ENCODE measurements around the gene VOPP1.

The VOPP1 gene

DNA sequence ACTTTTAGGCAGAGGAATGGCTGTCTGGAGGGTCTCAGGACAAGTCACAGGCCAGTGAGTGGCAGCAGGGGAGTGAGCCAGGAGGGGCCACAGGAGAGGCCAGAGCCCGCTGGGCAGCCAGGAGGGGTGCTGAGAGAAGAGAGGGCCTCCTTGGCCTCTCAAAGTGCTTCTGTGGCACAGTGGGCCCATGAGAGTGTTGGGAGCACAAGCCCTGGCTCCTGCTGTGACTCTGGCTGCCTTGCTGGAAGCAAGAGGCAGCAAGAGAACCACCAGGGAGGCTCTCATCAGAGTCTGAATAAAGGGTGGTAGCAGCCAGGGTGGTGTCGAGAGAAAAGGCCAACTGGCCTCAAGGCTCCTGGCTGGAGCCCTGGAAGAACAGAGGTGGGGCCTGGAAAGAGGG is 91.1 kb downstream of the VOPP1 start:
- FAIRE-seq (no peak), DNase-seq (ENCODE audit: insufficient read length, low spot score) (no peak)
- TF ChIP-seq POLR2AphosphoS5 (IDR thresholded peaks at IDR 0.05; ENCODE audit: low read depth, low read length): no peak
- TF ChIP-seq SPI1 (IDR thresholded peaks at IDR 0.05; ENCODE audit: low read depth, low read length): no peak
- TF ChIP-seq PAX5 (IDR thresholded peaks at IDR 0.05; ENCODE audit: insufficient read depth, low read length, severe bottlenecking): no peak
- TF ChIP-seq POLR2A (IDR thresholded peaks at IDR 0.05; ENCODE audit: low read depth, low read length): no peak
- TF ChIP-seq POU2F2 (IDR thresholded peaks at IDR 0.05; ENCODE audit: low read depth, low read length): no peak
- TF ChIP-seq TAF1 (IDR thresholded peaks at IDR 0.05; ENCODE audit: low read depth, low read length): no peak

DNA sequence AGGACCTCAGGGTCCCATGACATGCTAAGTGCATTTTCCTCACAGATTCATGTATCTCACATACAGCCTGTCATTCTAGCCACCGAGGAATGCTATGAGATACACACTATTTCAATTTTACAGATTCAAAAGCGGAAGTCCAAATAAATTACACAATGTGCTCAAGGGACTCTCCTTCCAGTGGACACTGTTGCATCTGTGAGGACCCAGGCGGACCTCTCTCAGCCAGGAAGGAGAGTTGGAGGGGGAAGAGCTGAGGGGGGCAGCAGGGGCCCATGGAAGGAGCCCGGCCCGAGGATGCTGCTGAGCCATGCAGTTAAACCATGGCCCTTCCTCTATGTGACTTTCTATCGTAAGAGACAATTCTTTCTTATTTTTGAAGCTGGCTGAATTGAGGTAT is 93.6 kb downstream of the VOPP1 start:
- no peak for TF ChIP-seq SPI1 (IDR thresholded peaks at IDR 0.05; ENCODE audit: low read depth, low read length)
- TF ChIP-seq POLR2A (IDR thresholded peaks at IDR 0.05; ENCODE audit: low read depth, low read length): no peak
- TF ChIP-seq POU2F2 (IDR thresholded peaks at IDR 0.05; ENCODE audit: low read depth, low read length): no peak
- TF ChIP-seq TAF1 (IDR thresholded peaks at IDR 0.05; ENCODE audit: low read depth, low read length): no peak
- no peak for TF ChIP-seq POLR2AphosphoS5 (IDR thresholded peaks at IDR 0.05; ENCODE audit: low read depth, low read length)
- TF ChIP-seq PAX5 (IDR thresholded peaks at IDR 0.05; ENCODE audit: insufficient read depth, low read length, severe bottlenecking): no peak
- no peak for FAIRE-seq
- no peak for DNase-seq (ENCODE audit: insufficient read length, low spot score)

DNA sequence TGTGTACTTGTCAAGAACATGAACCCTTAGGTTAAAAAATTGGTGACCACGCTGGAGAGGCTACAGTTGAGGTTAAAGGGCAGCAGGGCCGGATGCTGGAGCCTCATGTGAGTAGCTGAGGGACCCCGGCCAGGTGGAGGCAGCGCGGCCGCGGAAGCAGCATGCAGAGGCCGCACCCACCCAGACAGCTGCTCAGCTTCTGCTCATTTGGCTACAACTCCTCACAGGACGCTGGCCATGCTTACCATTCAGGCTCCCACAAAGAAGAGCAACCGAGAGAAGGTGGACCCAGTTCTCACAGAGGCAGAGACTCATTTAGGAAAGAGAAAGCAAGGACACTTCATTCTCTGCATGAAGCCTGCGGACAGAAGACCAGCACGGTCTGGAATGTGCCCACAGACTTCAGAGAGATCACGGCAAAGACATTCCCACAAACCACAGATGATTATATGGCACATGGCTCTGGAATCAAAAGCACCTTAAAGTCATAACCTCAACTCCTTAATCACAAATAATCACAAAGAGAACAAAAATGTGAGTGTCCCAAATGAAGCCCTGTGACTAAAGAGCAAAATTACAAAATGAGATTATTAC is 94.4 kb downstream of the VOPP1 start:
- DNase-seq (ENCODE audit: insufficient read length, low spot score) (no peak), FAIRE-seq (no peak)
- no peak for TF ChIP-seq POLR2A (IDR thresholded peaks at IDR 0.05; ENCODE audit: low read depth, low read length)
- TF ChIP-seq TAF1 (IDR thresholded peaks at IDR 0.05; ENCODE audit: low read depth, low read length): no peak
- TF ChIP-seq SPI1 (IDR thresholded peaks at IDR 0.05; ENCODE audit: low read depth, low read length): no peak
- no peak for TF ChIP-seq POU2F2 (IDR thresholded peaks at IDR 0.05; ENCODE audit: low read depth, low read length)
- no peak for TF ChIP-seq POLR2AphosphoS5 (IDR thresholded peaks at IDR 0.05; ENCODE audit: low read depth, low read length)
- TF ChIP-seq PAX5 (IDR thresholded peaks at IDR 0.05; ENCODE audit: insufficient read depth, low read length, severe bottlenecking): no peak

GRCh38 chr7:55476852-55477780 is 95.2 kb downstream of the VOPP1 start:
- TF ChIP-seq POLR2A (IDR thresholded peaks at IDR 0.05; ENCODE audit: low read depth, low read length): no peak
- no peak for TF ChIP-seq SPI1 (IDR thresholded peaks at IDR 0.05; ENCODE audit: low read depth, low read length)
- TF ChIP-seq PAX5 (IDR thresholded peaks at IDR 0.05; ENCODE audit: insufficient read depth, low read length, severe bottlenecking): no peak
- TF ChIP-seq TAF1 (IDR thresholded peaks at IDR 0.05; ENCODE audit: low read depth, low read length): no peak
- TF ChIP-seq POLR2AphosphoS5 (IDR thresholded peaks at IDR 0.05; ENCODE audit: low read depth, low read length): no peak
- no peak for TF ChIP-seq POU2F2 (IDR thresholded peaks at IDR 0.05; ENCODE audit: low read depth, low read length)
- FAIRE-seq (no peak), DNase-seq (ENCODE audit: insufficient read length, low spot score) (no peak)

- DNase-seq (ENCODE audit: insufficient read length, low spot score) (no peak), FAIRE-seq (no peak)
- no peak for TF ChIP-seq SPI1 (IDR thresholded peaks at IDR 0.05; ENCODE audit: low read depth, low read length)
- TF ChIP-seq PAX5 (IDR thresholded peaks at IDR 0.05; ENCODE audit: insufficient read depth, low read length, severe bottlenecking): no peak
- TF ChIP-seq POLR2AphosphoS5 (IDR thresholded peaks at IDR 0.05; ENCODE audit: low read depth, low read length): no peak
- TF ChIP-seq POU2F2 (IDR thresholded peaks at IDR 0.05; ENCODE audit: low read depth, low read length): no peak
- TF ChIP-seq POLR2A (IDR thresholded peaks at IDR 0.05; ENCODE audit: low read depth, low read length): no peak
- no peak for TF ChIP-seq TAF1 (IDR thresholded peaks at IDR 0.05; ENCODE audit: low read depth, low read length)
These were observed 96.2 kb downstream of the VOPP1 start for GRCh38 chr7:55475855-55476803.

GRCh38 chr7:55474944-55475854 is 97.1 kb downstream of the VOPP1 start:
- FAIRE-seq (no peak), DNase-seq (ENCODE audit: insufficient read length, low spot score) (no peak)
- TF ChIP-seq PAX5 (IDR thresholded peaks at IDR 0.05; ENCODE audit: insufficient read depth, low read length, severe bottlenecking) (no peak), TAF1 (IDR thresholded peaks at IDR 0.05; ENCODE audit: low read depth, low read length) (no peak), POLR2A (IDR thresholded peaks at IDR 0.05; ENCODE audit: low read depth, low read length) (no peak), SPI1 (IDR thresholded peaks at IDR 0.05; ENCODE audit: low read depth, low read length) (no peak), POLR2AphosphoS5 (IDR thresholded peaks at IDR 0.05; ENCODE audit: low read depth, low read length) (no peak; the same call in 1 of the 2 replicates), POU2F2 (IDR thresholded peaks at IDR 0.05; ENCODE audit: low read depth, low read length) (no peak)

- no peak for FAIRE-seq
- no peak for DNase-seq (ENCODE audit: insufficient read length, low spot score)
These were observed 98.4 kb downstream of the VOPP1 start for GRCh38 chr7:55473932-55474331.

More at GRCh38 chr7:55473932-55474331, 98.4 kb downstream of the VOPP1 start:
- no peak for TF ChIP-seq POLR2AphosphoS5 (IDR thresholded peaks at IDR 0.05; ENCODE audit: low read depth, low read length)
- no peak for TF ChIP-seq POLR2A (IDR thresholded peaks at IDR 0.05; ENCODE audit: low read depth, low read length)
